CD4-positive, alpha-beta memory T cell (primary cell): ENCODE results near the gene MLLT3. TPM values are rescaled to one million over a fixed set of nuclear protein-coding genes. Genes with fewer than 3 reads are reported as not detected.
A peak's percentile ranks its signal among the peaks of the same experiment; 100 is the strongest.

ENCODE experiments used
- CTCF ChIA-PET: fragments of 350-600 bp; sonication (Branson Sonifier 250); formaldehyde crosslinking; loops from one replicate; lab custom pipeline; 2021; ENCODE audit warnings: inconsistent platforms; ENCODE audit not compliant: partially characterized antibody; lab: Charles Lee
- POLR2A ChIA-PET: fragments of 350-600 bp; sonication (Branson Sonifier 250); formaldehyde crosslinking; loops from one replicate; lab custom pipeline; 2021; ENCODE audit not compliant: partially characterized antibody; lab: Charles Lee
- DNase-seq, 5 donors: peaks; one replicate each; pipeline versions ENCODE4 v3.0.0 to v3.0.0-alpha.2; 2020 to 2022; ENCODE audit warnings: mixed read lengths in 1 of 5
- H3K27ac ChIP-seq: one replicate; pipeline ENCODE4 v1.7.0; 2013; ENCODE audit warnings: low read depth, low read length
- H3K27me3 ChIP-seq: 2 replicates; pipeline ENCODE4 v1.7.0; 2013; ENCODE audit warnings: mild to moderate bottlenecking, low read length, moderate library complexity; ENCODE audit not compliant: insufficient read depth
- H3K36me3 ChIP-seq: 2 replicates; pipeline ENCODE4 v1.7.0; 2013; ENCODE audit warnings: mild to moderate bottlenecking, low read length, moderate library complexity; ENCODE audit not compliant: insufficient read depth
- H3K4me1 ChIP-seq: 2 replicates; pipeline ENCODE4 v1.7.0; 2013; ENCODE audit warnings: mild to moderate bottlenecking, low read length, moderate library complexity; ENCODE audit not compliant: insufficient read depth
- H3K4me3 ChIP-seq, 2 donors: one replicate each; pipeline ENCODE4 v1.7.0; 2013; ENCODE audit warnings: low read length in 2 of 2, mild to moderate bottlenecking in 1 of 2
- H3K9me3 ChIP-seq, 2 donors: one replicate each; pipeline ENCODE4 v1.7.0; 2013; ENCODE audit warnings: low read length in 2 of 2, control low read depth in 1 of 2; ENCODE audit not compliant: control insufficient read depth in 1 of 2
- H3K27ac Mint-ChIP-seq, 7 donors: one replicate each; pipeline ENCODE4 v1.8.0; 2020 to 2021; ENCODE audit warnings: mixed read lengths in 7 of 7, mild to moderate bottlenecking in 6 of 7, inconsistent platforms in 3 of 7, moderate library complexity in 3 of 7
- H3K27me3 Mint-ChIP-seq, 2 donors: one replicate each; pipeline ENCODE4 v1.8.0; 2020 to 2021; ENCODE audit warnings: mixed read lengths in 2 of 2
- H3K36me3 Mint-ChIP-seq, 2 donors: one replicate each; pipeline ENCODE4 v1.8.0; 2020 to 2021; ENCODE audit warnings: mixed read lengths in 2 of 2, inconsistent platforms in 1 of 2, mild to moderate bottlenecking in 1 of 2
- H3K4me1 Mint-ChIP-seq, 4 donors: one replicate each; pipeline ENCODE4 v1.8.0; 2020 to 2021; ENCODE audit warnings: mixed read lengths in 4 of 4, mild to moderate bottlenecking in 1 of 4
- H3K4me3 Mint-ChIP-seq, 8 donors: one replicate each; pipeline ENCODE4 v1.8.0; 2020 to 2021; ENCODE audit warnings: mixed read lengths in 8 of 8, mild to moderate bottlenecking in 7 of 8, moderate library complexity in 6 of 8, inconsistent platforms in 3 of 8
- H3K9me3 Mint-ChIP-seq, 8 donors: one replicate each; pipeline ENCODE4 v1.8.0; 2020 to 2021; ENCODE audit warnings: mixed read lengths in 8 of 8, mild to moderate bottlenecking in 5 of 8, inconsistent platforms in 3 of 8, moderate library complexity in 1 of 8
- intact Hi-C: fragments of 100-400 bp; cut with micrococcal nuclease; formaldehyde crosslinking; loops from one replicate; pipeline ENCODE4 v1.15.1; 2023
- polyA plus RNA-seq, 2 donors: library from polyadenylated mRNA; unstranded; fragments of 300-500 nt; fragmentation: Illumina TruSeq; gene quantifications; one replicate each; pipeline ENCODE4 v1.2.3, GENCODE V29; 2021
- total RNA-seq, 2 experiments: library from RNA; stranded (reverse); gene quantifications; one replicate each; pipeline ENCODE4 v1.2.3, GENCODE V29; 2021

MLLT3 gene
- total and polyA plus RNA-seq, 4 experiments from 2014 or later, result 20.7 to 54.4 (median 42.5) TPM

- ChIA-PET CTCF (no interaction called here), POLR2A (no interaction called here)
- H3K9me3 ChIP-seq, result no peaks in the 10 kb centered on the region
- Mint-ChIP-seq H3K27me3 (peaks cover 4 to 5% of the 10 kb centered on the region in 2 donors), H3K4me1 (peaks cover 10 to 16% (median 13%) of the 10 kb centered on the region in 4 donors), H3K36me3 (no peaks in the 10 kb centered on the region), H3K27ac (no peak overlapping the region), H3K9me3 (no peaks in the 10 kb centered on the region), H3K4me3 (no peak overlapping the region)
- H3K27ac ChIP-seq, result no peak overlapping the region
- intact Hi-C loops, result no loop called here
- no peaks in the 10 kb centered on the region for H3K27me3 ChIP-seq
- no peak for DNase-seq
- H3K4me1 ChIP-seq, result peaks cover 18% of the 10 kb centered on the region
- no peaks in the 10 kb centered on the region for H3K36me3 ChIP-seq
- no peak overlapping the region for H3K4me3 ChIP-seq
Observed at GRCh38 chr9:20643660-20644059, 21.4 kb upstream of the MLLT3 start.

GRCh38 chr9:20642045-20642444, 19.7 kb upstream of the MLLT3 start:
- H3K4me1 Mint-ChIP-seq, result peaks cover 11 to 16% (median 13%) of the 10 kb centered on the region in 4 donors
- H3K9me3 Mint-ChIP-seq, result no peaks in the 10 kb centered on the region
- intact Hi-C loops, result no loop called here
- H3K27me3 ChIP-seq, result no peaks in the 10 kb centered on the region
- H3K4me3 ChIP-seq, result no peak overlapping the region
- H3K27me3 Mint-ChIP-seq, result peaks cover 3 to 6% of the 10 kb centered on the region in 2 donors
- no peaks in the 10 kb centered on the region for H3K36me3 ChIP-seq
- no peak overlapping the region for H3K27ac ChIP-seq
- H3K9me3 ChIP-seq, result no peaks in the 10 kb centered on the region
- CTCF ChIA-PET, result interaction anchor here (1.0 kb wide), 1 partner anchor 17 kb away, joined by 3 read pairs; no protein-coding TSS in a partner anchor
- no peak overlapping the region for H3K4me3 Mint-ChIP-seq
- no peak overlapping the region for H3K27ac Mint-ChIP-seq
- POLR2A ChIA-PET, result no interaction called here
- peaks cover 18% of the 10 kb centered on the region for H3K4me1 ChIP-seq
- no peaks in the 10 kb centered on the region for H3K36me3 Mint-ChIP-seq
- DNase-seq, result no peak

GRCh38 chr9:20640331-20641187, 18.3 kb upstream of the MLLT3 start:
- Mint-ChIP-seq H3K36me3 (no peaks in the 10 kb centered on the region), H3K9me3 (no peaks in the 10 kb centered on the region), H3K27ac (peak overlapping the region; percentile 17 to 81 (median 67)), H3K27me3 (peaks cover 0 to 5% of the 10 kb centered on the region in 2 donors), H3K4me3 (peak overlapping the region in 7 of 8 donors; percentile 43 to 81 (median 63)), H3K4me1 (peaks cover 11 to 16% (median 13%) of the 10 kb centered on the region in 4 donors)
- intact Hi-C loops, result loop anchor here (1.0 kb wide), 2 partner anchors 17 to 44 kb away; partner anchors contain the start of gene FOCAD
- Histone ChIP-seq H3K4me1 (peaks cover 18% of the 10 kb centered on the region), H3K27ac (no peak overlapping the region), H3K9me3 (no peaks in the 10 kb centered on the region), H3K27me3 (no peaks in the 10 kb centered on the region), H3K36me3 (no peaks in the 10 kb centered on the region), H3K4me3 (no peak overlapping the region)
- DNase-seq, result peak; percentile 71 to 85 (median 73)
- ChIA-PET CTCF (interaction anchor here (0.9 to 2.2 kb wide), 4 partner anchors 13 to 301 kb away, joined by 3 to 13 read pairs (median 4); no protein-coding TSS in a partner anchor), POLR2A (interaction anchor here (1.5 to 2.1 kb wide), 4 partner anchors 14 to 44 kb away, joined by 4 to 14 read pairs (median 8); partner anchors contain the start of genes FOCAD and MLLT3)

GRCh38 chr9:20636888-20637440, 14.7 kb upstream of the MLLT3 start:
- Mint-ChIP-seq H3K36me3 (no peaks in the 10 kb centered on the region), H3K9me3 (peaks cover 0 to 2% (median 0%) of the 10 kb centered on the region in 8 donors), H3K4me1 (peaks cover 11 to 12% (median 12%) of the 10 kb centered on the region in 4 donors), H3K27ac (no peak overlapping the region), H3K4me3 (no peak overlapping the region), H3K27me3 (peaks cover 0 to 7% of the 10 kb centered on the region in 2 donors)
- H3K36me3 ChIP-seq, result no peaks in the 10 kb centered on the region
- H3K4me3 ChIP-seq, result no peak overlapping the region
- no peak for DNase-seq
- H3K4me1 ChIP-seq, result peaks cover 18% of the 10 kb centered on the region
- H3K9me3 ChIP-seq, result no peaks in the 10 kb centered on the region
- H3K27ac ChIP-seq, result no peak overlapping the region
- intact Hi-C loops, result no loop called here
- ChIA-PET CTCF (no interaction called here), POLR2A (interaction anchor here (1.4 kb wide), 1 partner anchor 15 kb away, joined by 4 read pairs; the partner anchor contains the start of gene MLLT3)
- H3K27me3 ChIP-seq, result no peaks in the 10 kb centered on the region

- no peak overlapping the region for H3K27ac Mint-ChIP-seq
- no peak for DNase-seq
- Histone ChIP-seq H3K36me3 (no peaks in the 10 kb centered on the region), H3K4me3 (no peak overlapping the region), H3K9me3 (no peaks in the 10 kb centered on the region), H3K27me3 (no peaks in the 10 kb centered on the region), H3K27ac (no peak overlapping the region), H3K4me1 (peaks cover 3% of the 10 kb centered on the region)
- CTCF ChIA-PET, result no interaction called here
- POLR2A ChIA-PET, result no interaction called here
- peaks cover 0 to 3% (median under 1%) of the 10 kb centered on the region in 4 donors for H3K4me1 Mint-ChIP-seq
- H3K36me3 Mint-ChIP-seq, result no peaks in the 10 kb centered on the region
- no peak overlapping the region for H3K4me3 Mint-ChIP-seq
- H3K9me3 Mint-ChIP-seq, result peaks cover 0 to 2% (median 0%) of the 10 kb centered on the region in 8 donors
- H3K27me3 Mint-ChIP-seq, result peaks cover 5 to 6% of the 10 kb centered on the region in 2 donors
- intact Hi-C loops, result no loop called here
Observed at GRCh38 chr9:20634895-20635294, 12.6 kb upstream of the MLLT3 start.

GRCh38 chr9:20632705-20633104, 10.4 kb upstream of the MLLT3 start:
- no peak for DNase-seq
- CTCF ChIA-PET, result interaction anchor here (0.8 kb wide), 1 partner anchor 309 kb away, joined by 3 read pairs; no protein-coding TSS in a partner anchor
- Mint-ChIP-seq H3K4me3 (no peak overlapping the region), H3K4me1 (no peaks in the 10 kb centered on the region), H3K9me3 (peaks cover 0 to 2% (median 0%) of the 10 kb centered on the region in 8 donors), H3K27ac (no peak overlapping the region), H3K36me3 (no peaks in the 10 kb centered on the region), H3K27me3 (peaks cover 4 to 5% of the 10 kb centered on the region in 2 donors)
- Histone ChIP-seq H3K4me3 (no peak overlapping the region), H3K9me3 (no peaks in the 10 kb centered on the region), H3K27me3 (no peaks in the 10 kb centered on the region), H3K4me1 (no peaks in the 10 kb centered on the region), H3K36me3 (no peaks in the 10 kb centered on the region), H3K27ac (no peak overlapping the region)
- intact Hi-C loops, result no loop called here
- POLR2A ChIA-PET, result interaction anchor here (0.7 to 1.1 kb wide), 2 partner anchors 11 to 205 kb away, joined by 3 read pairs; partner anchors contain the start of gene MLLT3
